Motor neuron (in vitro differentiated cells): ENCODE data around the gene MDM4. TPM values are rescaled to one million over a fixed set of nuclear protein-coding genes. Genes with fewer than 3 reads are reported as not detected.
A peak's percentile ranks its signal among the peaks of the same experiment; 100 is the strongest.
"Not testable (repeated sequence)": the region's sequence is repeated elsewhere in the genome, so short reads cannot be mapped to it uniquely, and the experiment has no call there.

Source experiments
- ATAC-seq, 8 experiments: fragments of 200-7000 bp; cut with Tn5 transposase; replicated peaks in 6 of 8; 2 replicates each; pipeline ENCODE4 v1.8.0; 2021; ENCODE audit warnings: mild to moderate bottlenecking in 8 of 8, moderate library complexity in 8 of 8
- H3K27ac ChIP-seq, 2 donors: fragments of 250-450 bp; sonication (Bioruptor Pico); 2 replicates each; pipeline ENCODE4 v1.9.0; 2021; ENCODE audit warnings: antibody characterized with exemption in 2 of 2, mild to moderate bottlenecking in 2 of 2, moderate library complexity in 1 of 2
- H3K4me1 ChIP-seq, 2 donors: fragments of 250-450 bp; sonication (Bioruptor Pico); replicated peaks in 1 of 2; 2 replicates each; pipeline ENCODE4 v1.6.1; 2021; ENCODE audit warnings: antibody characterized with exemption in 2 of 2, mild to moderate bottlenecking in 2 of 2, moderate library complexity in 1 of 2
- H3K4me3 ChIP-seq, 5 donors: fragments of 250-450 bp; sonication (Bioruptor Pico); 2 replicates each; pipeline ENCODE4 v1.9.0; 2021; ENCODE audit warnings: antibody characterized with exemption in 5 of 5, mild to moderate bottlenecking in 5 of 5, moderate library complexity in 4 of 5
- WGBS, 10 experiments: fragments of 450-650 bp; shearing (Covaris generic); methylation state at CpG; one replicate each; pipeline ENCODE4 v1.0.0; 2022; 5-methylcytosine and 5-hydroxymethylcytosine counted together
- in situ Hi-C, 9 experiments: fragments of 400-800 bp; cut with MboI; loops; one replicate each; pipeline ENCODE4 v1.15.0; 2021; ENCODE audit warnings: low sequenced_read_pairs in 9 of 9, low pct_unique_long_range_greater_than_20kb in 2 of 9; ENCODE audit not compliant: unreplicated experiment in 9 of 9
- total RNA-seq, 8 experiments: library from RNA; unstranded; fragments of 300-600 nt; gene quantifications; 2 replicates each; pipeline versions ENCODE4 v1.2.3 to v1.2.4, GENCODE V29; 2022

The MDM4 gene
- total RNA-seq, 8 experiments from 2014 or later = 28.7 to 139 (median 40.1) TPM

GRCh38 chr1:204477036-204477740 is 39.0 kb upstream of the MDM4 start:
- 47 to 100% (median 89%) methylated on average over 2 to 5 of the region's 5 CpGs; no CpG with 5 or more reads in 4 of the 10 experiments for WGBS, 10 experiments
- H3K4me3 ChIP-seq = no peak overlapping the region
- peak in 2 of 8 experiments; percentile 7 to 11 for ATAC-seq
- in situ Hi-C loops = no loop called here
- no peak overlapping the region for H3K27ac ChIP-seq
- peaks cover 16 to 27% of the 10 kb centered on the region in 2 donors for H3K4me1 ChIP-seq

- in situ Hi-C loops = no loop called here
- ATAC-seq = peak in 1 of 8 experiments; percentile 15
- Histone ChIP-seq H3K4me1 (peaks cover 18 to 31% of the 10 kb centered on the region in 2 donors), H3K4me3 (no peak overlapping the region), H3K27ac (no peak overlapping the region)
- 60 to 100% (median 89%) methylated on average over 1 to 5 of the region's 7 CpGs; no CpG with 5 or more reads in 3 of the 10 experiments for WGBS, 10 experiments
These were observed 37.9 kb upstream of the MDM4 start for GRCh38 chr1:204478172-204478899.

- WGBS, 10 experiments = 43 to 100% (median 96%) methylated on average over 1 to 2 of the region's 2 CpGs; no CpG with 5 or more reads in 4 of the 10 experiments
- Histone ChIP-seq H3K4me1 (peaks cover 18 to 33% of the 10 kb centered on the region in 2 donors), H3K27ac (no peak overlapping the region)
These were observed 37.3 kb upstream of the MDM4 start for GRCh38 chr1:204478921-204479320.

GRCh38 chr1:204479387-204480136 is 36.6 kb upstream of the MDM4 start:
- Histone ChIP-seq H3K4me1 (peaks cover 18 to 35% of the 10 kb centered on the region in 2 donors), H3K4me3 (no peak overlapping the region), H3K27ac (no peak overlapping the region)
- ATAC-seq = no peak
- WGBS, 10 experiments = 54 to 96% (median 86%) methylated on average over 2 to 12 of the region's 13 CpGs; no CpG with 5 or more reads in 2 of the 10 experiments
- in situ Hi-C loops = no loop called here

More at GRCh38 chr1:204478921-204479320, 37.3 kb upstream of the MDM4 start:
- in situ Hi-C loops = no loop called here
- ATAC-seq = no peak
- H3K4me3 ChIP-seq = no peak overlapping the region

GRCh38 chr1:204480515-204480914 is 35.7 kb upstream of the MDM4 start:
- Histone ChIP-seq H3K4me1 (peaks cover 18 to 36% of the 10 kb centered on the region in 2 donors), H3K27ac (no peak overlapping the region), H3K4me3 (no peak overlapping the region)
- ATAC-seq = peak in 5 of 8 experiments; percentile 49 to 70 (median 68)
- in situ Hi-C loops = no loop called here
- 73 to 100% (median 80%) methylated on average over 2 to 8 of the region's 8 CpGs; no CpG with 5 or more reads in 4 of the 10 experiments for WGBS, 10 experiments

GRCh38 chr1:204483791-204484190 is 32.4 kb upstream of the MDM4 start:
- WGBS, 10 experiments = 50 to 95% (median 73%) methylated on average over 2 to 7 of the region's 7 CpGs; no CpG with 5 or more reads in 3 of the 10 experiments
- H3K4me1 ChIP-seq = peaks cover 18 to 35% of the 10 kb centered on the region in 2 donors
- in situ Hi-C loops = no loop called here
- no peak overlapping the region for H3K4me3 ChIP-seq
- ATAC-seq = no peak
- no peak overlapping the region for H3K27ac ChIP-seq

- H3K27ac ChIP-seq, in situ Hi-C loops, ATAC-seq, H3K4me3 ChIP-seq: not testable (repeated sequence)
- peaks cover 8 to 26% of the 10 kb centered on the region in 2 donors for H3K4me1 ChIP-seq
- 70 to 100% (median 92%) methylated on average over 3 to 9 of the region's 9 CpGs; no CpG with 5 or more reads in 1 of the 10 experiments for WGBS, 10 experiments
These were observed 29.5 kb upstream of the MDM4 start for GRCh38 chr1:204486513-204487255.

GRCh38 chr1:204487256-204487615 is 29.0 kb upstream of the MDM4 start:
- WGBS, 10 experiments = 63 to 100% (median 84%) methylated on average over 2 to 5 of the region's 5 CpGs; no CpG with 5 or more reads in 2 of the 10 experiments
- in situ Hi-C loops = no loop called here
- no peak for ATAC-seq
- no peak overlapping the region for H3K27ac ChIP-seq
- H3K4me3 ChIP-seq = no peak overlapping the region
- peaks cover 8 to 26% of the 10 kb centered on the region in 2 donors for H3K4me1 ChIP-seq

- in situ Hi-C loops = no loop called here
- peaks cover 13 to 19% of the 10 kb centered on the region in 2 donors for H3K4me1 ChIP-seq
- peak overlapping the region in 1 of 2 donors; percentile 95 for H3K27ac ChIP-seq
- no peak for ATAC-seq
- peak overlapping the region; percentile 61 to 82 (median 73) for H3K4me3 ChIP-seq
These were observed 24.6 kb upstream of the MDM4 start for GRCh38 chr1:204491655-204492054.

GRCh38 chr1:204493145-204493983 is 22.8 kb upstream of the MDM4 start:
- in situ Hi-C loops = no loop called here
- 0 to 60% (median 2%) methylated on average over 1 to 12 of the region's 15 CpGs; no CpG with 5 or more reads in 2 of the 10 experiments for WGBS, 10 experiments
- Histone ChIP-seq H3K27ac (peak overlapping the region; percentile 95 to 96), H3K4me1 (peaks cover 13 to 19% of the 10 kb centered on the region in 2 donors), H3K4me3 (peak overlapping the region; percentile 61 to 82 (median 73))
- peak; percentile 0 to 52 (median 5) for ATAC-seq

- 0 to 2% (median 0%) methylated on average over 2 to 12 of the region's 14 CpGs; no CpG with 5 or more reads in 7 of the 10 experiments for WGBS, 10 experiments
- in situ Hi-C loops = no loop called here
- H3K27ac ChIP-seq = peak overlapping the region; percentile 95 to 96
- H3K4me1 ChIP-seq = peaks cover 13 to 19% of the 10 kb centered on the region in 2 donors
- peak; percentile 24 to 54 (median 46) for ATAC-seq
- peak overlapping the region; percentile 61 to 82 (median 73) for H3K4me3 ChIP-seq
These were observed 22.3 kb upstream of the MDM4 start for GRCh38 chr1:204493984-204494280.
